ENCODE measurements around the gene PEDS1.

GRCh38 chr20:50142812-50143211, 10.7 kb downstream of the PEDS1 start:
- TF ChIP-seq POLR2A (IDR thresholded peaks at IDR 0.05) (no peak), CTCF (IDR thresholded peaks at IDR 0.05) (no peak)
